Nephron (organoid): ENCODE results near the gene MSLN.
"Not testable (repeated sequence)": the region's sequence is repeated elsewhere in the genome, so short reads cannot be mapped to it uniquely, and the experiment has no call there.

Source experiments
- H3K27ac Mint-ChIP-seq, 3 experiments: 2 replicates each; pipeline ENCODE4 v1.8.0; 2020; ENCODE audit warnings: mixed read lengths in 3 of 3, mild to moderate bottlenecking in 2 of 3, moderate library complexity in 1 of 3
- H3K27me3 Mint-ChIP-seq: 2 replicates; pipeline ENCODE4 v1.8.0; 2021; ENCODE audit warnings: low read depth, mild to moderate bottlenecking, moderate library complexity, mixed read lengths
- H3K36me3 Mint-ChIP-seq: 2 replicates; pipeline ENCODE4 v1.8.0; 2020; ENCODE audit warnings: low read depth, mixed read lengths
- H3K4me1 Mint-ChIP-seq: 2 replicates; pipeline ENCODE4 v1.8.0; 2020; ENCODE audit warnings: mixed read lengths
- H3K4me3 Mint-ChIP-seq, 3 experiments: 2 replicates each; pipeline ENCODE4 v1.8.0; 2020; ENCODE audit warnings: mild to moderate bottlenecking in 3 of 3, mixed read lengths in 3 of 3, moderate library complexity in 2 of 3
- H3K9me3 Mint-ChIP-seq: 2 replicates; pipeline ENCODE4 v1.8.0; 2020; ENCODE audit warnings: mixed read lengths
- CTCF ChIP-seq, 3 experiments: fragments of 200-600 bp; sonication (generic); IDR thresholded peaks; one replicate each; pipeline ENCODE4 v1.5.0; 2021; ENCODE audit warnings: antibody characterized with exemption in 3 of 3; ENCODE audit not compliant: unreplicated experiment in 3 of 3

MSLN gene

DNA sequence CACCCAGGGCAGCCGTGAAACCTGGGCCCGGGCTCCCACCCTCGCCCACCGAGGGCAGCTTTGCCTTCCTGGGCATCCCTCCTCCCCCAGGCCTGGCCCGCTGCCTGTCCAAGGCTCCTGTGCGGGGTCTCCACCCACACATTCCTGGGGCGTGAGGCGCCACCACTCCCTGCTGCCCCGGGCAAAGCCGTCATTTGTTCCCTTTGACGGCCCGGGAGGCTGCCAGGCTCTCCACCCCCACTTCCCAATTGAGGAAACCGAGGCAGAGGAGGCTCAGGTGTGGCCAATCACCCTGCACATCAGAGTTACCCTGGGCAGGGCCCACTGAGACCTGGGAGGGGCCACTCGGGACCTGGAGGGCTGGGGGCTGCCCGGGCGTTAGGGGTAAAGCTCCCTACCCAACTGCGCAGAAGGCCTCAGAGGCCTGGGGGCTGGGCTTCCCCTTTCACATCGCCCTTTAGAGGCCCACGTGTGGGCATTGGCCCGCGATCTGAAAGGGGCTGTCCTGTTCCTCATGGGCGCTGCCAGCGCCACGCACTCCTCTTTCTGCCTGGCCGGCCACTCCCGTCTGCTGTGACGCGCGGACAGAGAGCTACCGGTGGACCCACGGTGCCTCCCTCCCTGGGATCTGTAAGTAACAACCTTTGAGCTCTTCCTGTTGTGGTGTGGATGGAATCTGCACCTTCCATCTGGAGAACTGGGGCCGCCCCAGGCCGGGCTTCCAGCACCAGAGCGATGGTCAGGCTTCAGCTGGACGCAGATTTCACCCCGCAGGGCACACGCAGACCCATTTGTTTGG is at the start of gene MSLN:
MSLN (plus strand) TSS at position 190 of the 799 bp plus-strand sequence. CDS start 1,947 bp downstream, outside the sequence.
- Mint-ChIP-seq H3K27ac (peak within 1 kb of the TSS in 2 of 3 experiments; percentile 54 to 85), H3K4me3 (peak within 1 kb of the TSS; percentile 2 to 44 (median 18)), H3K27me3 (no peaks in the 10 kb centered on the region), H3K4me1 (peaks cover 4% of the 10 kb centered on the region), H3K36me3 (no peaks in the 10 kb centered on the region), H3K9me3 (peaks cover 3% of the 10 kb centered on the region)
- TF ChIP-seq CTCF (IDR thresholded peaks at IDR 0.05; ENCODE audit: unreplicated experiment in 3 of 3) = no peak

DNA sequence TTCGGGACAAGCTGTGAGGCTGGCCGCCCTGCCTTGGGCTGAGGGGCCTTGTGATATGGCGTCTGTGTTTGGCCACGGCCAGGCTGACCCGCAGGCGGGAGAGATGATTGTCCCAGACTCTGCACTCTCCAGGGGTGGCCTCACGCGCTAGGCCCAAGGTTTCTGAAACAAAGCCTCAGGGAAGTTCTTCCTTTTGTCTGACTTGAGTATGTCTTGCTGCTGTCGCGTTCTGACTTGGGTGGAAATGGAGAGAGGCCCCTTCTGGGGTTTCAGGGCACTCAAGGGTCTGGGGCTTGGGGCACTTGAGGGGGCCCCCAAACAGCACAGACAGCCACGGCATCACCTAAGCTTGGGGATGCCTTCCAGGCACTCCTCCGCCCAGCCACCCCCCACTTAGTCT is 49.5 kb upstream of the MSLN start:
- H3K27me3 Mint-ChIP-seq = peaks cover 58% of the 10 kb centered on the region
- no peaks in the 10 kb centered on the region for H3K9me3 Mint-ChIP-seq
- H3K27ac Mint-ChIP-seq = no peak overlapping the region
- no peaks in the 10 kb centered on the region for H3K36me3 Mint-ChIP-seq
- H3K4me3 Mint-ChIP-seq = no peak overlapping the region
- TF ChIP-seq CTCF (IDR thresholded peaks at IDR 0.05; ENCODE audit: unreplicated experiment in 3 of 3) = no peak
- peaks cover 4% of the 10 kb centered on the region for H3K4me1 Mint-ChIP-seq

GRCh38 chr16:711548-712320 is 48.8 kb upstream of the MSLN start:
- peaks cover 4% of the 10 kb centered on the region for H3K4me1 Mint-ChIP-seq
- no peak overlapping the region for H3K27ac Mint-ChIP-seq
- peak; percentile 92 to 96 (median 92) for TF ChIP-seq CTCF (IDR thresholded peaks at IDR 0.05; ENCODE audit: unreplicated experiment in 3 of 3)
- no peak overlapping the region for H3K4me3 Mint-ChIP-seq
- no peaks in the 10 kb centered on the region for H3K9me3 Mint-ChIP-seq
- H3K27me3 Mint-ChIP-seq = peaks cover 56% of the 10 kb centered on the region
- H3K36me3 Mint-ChIP-seq = no peaks in the 10 kb centered on the region

DNA sequence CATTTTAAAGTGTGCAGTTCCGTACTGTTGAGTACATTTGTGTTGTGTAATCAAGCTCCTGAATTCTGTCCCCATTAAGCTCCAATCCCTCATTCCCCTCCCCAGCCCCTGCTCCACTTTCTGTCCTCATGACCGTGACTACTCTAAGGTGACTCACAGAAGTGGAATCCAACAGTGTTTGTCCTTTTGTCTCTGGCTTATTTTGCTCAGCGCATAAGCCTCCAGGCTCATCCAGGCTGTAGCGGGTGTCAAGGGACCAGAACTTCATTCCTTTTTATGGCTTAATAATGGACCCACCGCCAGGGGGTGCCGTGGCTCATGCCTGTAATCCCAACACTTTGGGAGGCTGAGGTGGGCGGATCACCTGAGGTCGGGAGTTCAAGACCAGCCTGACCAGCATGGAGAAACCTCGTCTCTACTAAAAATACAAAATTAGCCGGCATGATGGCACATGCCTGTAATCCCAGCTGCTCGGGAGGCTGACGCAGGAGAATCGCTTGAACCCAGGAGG is 47.7 kb upstream of the MSLN start:
- Mint-ChIP-seq H3K4me3 (peak overlapping the region in 2 of 3 experiments; percentile 7 to 10), H3K27me3 (peaks cover 47% of the 10 kb centered on the region)
- not testable (repeated sequence) for H3K9me3 Mint-ChIP-seq, H3K27ac Mint-ChIP-seq, H3K36me3 Mint-ChIP-seq, H3K4me1 Mint-ChIP-seq
- TF ChIP-seq CTCF (IDR thresholded peaks at IDR 0.05; ENCODE audit: unreplicated experiment in 3 of 3) = peak in 2 of 3 experiments; percentile 23 to 33

- peaks cover 7% of the 10 kb centered on the region for H3K4me1 Mint-ChIP-seq
- H3K27ac Mint-ChIP-seq = no peak overlapping the region
- H3K9me3 Mint-ChIP-seq = no peaks in the 10 kb centered on the region
- TF ChIP-seq CTCF (IDR thresholded peaks at IDR 0.05; ENCODE audit: unreplicated experiment in 3 of 3) = no peak
- peak overlapping the region; percentile 25 to 52 (median 51) for H3K4me3 Mint-ChIP-seq
- no peaks in the 10 kb centered on the region for H3K36me3 Mint-ChIP-seq
- peaks cover 39% of the 10 kb centered on the region for H3K27me3 Mint-ChIP-seq
These were observed 46.5 kb upstream of the MSLN start for GRCh38 chr16:714079-714478.
